H1 (cell line): Measurements from ENCODE around the gene CRYBB2.

Experiments used
- CHD2 ChIP-seq: IDR thresholded peaks from 2 replicates; pipeline ENCODE4 v1.6.1; 2012; ENCODE audit warnings: low read length, improper control_type of control experiment
- EZH2 ChIP-seq: fragments of 200-600 bp; sonication (generic); IDR thresholded peaks from 2 replicates; pipeline ENCODE4 v1.7.1; 2012; ENCODE audit warnings: low read depth, mild to moderate bottlenecking, moderate library complexity, low read length, inconsistent platforms; ENCODE audit not compliant: severe bottlenecking
- MAFK ChIP-seq: IDR thresholded peaks from 2 replicates; pipeline ENCODE4 v1.6.1; 2012; ENCODE audit warnings: low read depth, mild to moderate bottlenecking, improper control_type of control experiment, low read length
- TBP ChIP-seq: IDR thresholded peaks from 2 replicates; pipeline ENCODE4 v1.6.1; 2011; ENCODE audit warnings: low read depth, low read length, improper control_type of control experiment
- TF ChIP-seq, protein P1 (sequence below), 3 experiments: IDR thresholded peaks; 1 replicate in 2 of 3; 2 replicates in 1 of 3; pipeline versions ENCODE4 v1.5.1 to v1.6.1; 2011; ENCODE audit warnings: low read length in 3 of 3, mild to moderate bottlenecking in 3 of 3, inconsistent platforms in 2 of 3, low read depth in 1 of 3, moderate library complexity in 1 of 3; ENCODE audit not compliant: insufficient read depth in 1 of 3; ENCODE audit errors: control extremely low read depth in 1 of 3

DNA sequence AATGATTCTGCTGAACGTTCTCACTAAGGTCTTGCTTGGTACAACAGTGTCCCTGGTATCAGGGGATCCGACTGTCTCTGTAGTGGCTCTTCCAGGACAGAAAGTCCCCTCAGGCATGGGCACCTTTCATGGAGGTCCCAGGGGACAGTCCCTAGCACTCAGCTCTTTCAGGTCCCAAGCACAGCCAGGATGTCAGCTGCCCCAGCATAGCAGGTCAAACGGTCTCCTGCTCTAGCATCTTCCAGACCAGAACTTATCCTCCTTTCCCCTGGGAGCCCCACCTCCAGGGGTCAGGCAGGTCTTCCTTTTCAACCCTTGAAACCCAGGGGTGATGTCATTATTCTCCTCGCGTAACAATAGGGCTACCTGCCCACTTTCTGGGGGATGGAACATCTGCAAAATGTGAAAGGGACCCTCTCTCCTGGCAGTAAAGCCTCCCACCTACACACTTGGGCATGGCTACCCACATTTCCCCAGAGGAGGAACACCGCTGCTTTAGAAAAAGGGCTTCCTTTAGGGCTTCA, 44.5 kb upstream of the CRYBB2 start:
- TF ChIP-seq EZH2 (no peak), TBP (no peak), CHD2 (no peak), MAFK (no peak)
- TF ChIP-seq, protein P1, sequence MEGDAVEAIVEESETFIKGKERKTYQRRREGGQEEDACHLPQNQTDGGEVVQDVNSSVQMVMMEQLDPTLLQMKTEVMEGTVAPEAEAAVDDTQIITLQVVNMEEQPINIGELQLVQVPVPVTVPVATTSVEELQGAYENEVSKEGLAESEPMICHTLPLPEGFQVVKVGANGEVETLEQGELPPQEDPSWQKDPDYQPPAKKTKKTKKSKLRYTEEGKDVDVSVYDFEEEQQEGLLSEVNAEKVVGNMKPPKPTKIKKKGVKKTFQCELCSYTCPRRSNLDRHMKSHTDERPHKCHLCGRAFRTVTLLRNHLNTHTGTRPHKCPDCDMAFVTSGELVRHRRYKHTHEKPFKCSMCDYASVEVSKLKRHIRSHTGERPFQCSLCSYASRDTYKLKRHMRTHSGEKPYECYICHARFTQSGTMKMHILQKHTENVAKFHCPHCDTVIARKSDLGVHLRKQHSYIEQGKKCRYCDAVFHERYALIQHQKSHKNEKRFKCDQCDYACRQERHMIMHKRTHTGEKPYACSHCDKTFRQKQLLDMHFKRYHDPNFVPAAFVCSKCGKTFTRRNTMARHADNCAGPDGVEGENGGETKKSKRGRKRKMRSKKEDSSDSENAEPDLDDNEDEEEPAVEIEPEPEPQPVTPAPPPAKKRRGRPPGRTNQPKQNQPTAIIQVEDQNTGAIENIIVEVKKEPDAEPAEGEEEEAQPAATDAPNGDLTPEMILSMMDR (IDR thresholded peaks at IDR 0.05; ENCODE audit: control extremely low read depth in 1 of 3, insufficient read depth in 1 of 3, low read depth in 1 of 3, low read length in 3 of 3), result no peak
